Measurements from ENCODE around the gene TDRKH. TPM values are rescaled to one million over a fixed set of nuclear protein-coding genes. Genes with fewer than 3 reads are reported as not detected.

Gene TDRKH
- total RNA-seq, 4 donors from 2014 or later, result 4.0 to 8.7 (median 6.1) TPM

DNA sequence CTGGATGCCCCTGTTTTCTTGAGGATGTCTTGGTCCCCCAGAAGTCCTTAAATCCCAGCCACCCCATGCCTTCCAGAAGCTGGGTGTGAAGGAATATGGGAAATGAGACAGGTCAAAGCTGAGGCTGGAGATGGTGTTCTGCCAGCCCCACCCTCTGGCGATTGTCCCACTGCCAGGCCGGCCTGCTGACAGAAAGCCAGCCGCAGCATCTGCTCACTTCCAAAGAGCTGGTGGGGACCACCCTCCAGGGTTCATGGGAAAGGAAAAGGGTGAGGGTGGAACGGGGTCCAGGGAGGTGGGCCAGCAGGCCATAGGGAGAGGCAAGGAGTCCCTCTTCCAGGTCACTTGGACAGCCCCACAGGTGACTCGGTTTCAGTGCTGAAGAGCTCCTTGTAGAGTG, 16.8 kb upstream of the TDRKH start:
- 74% methylated on average over 5 of the region's 5 CpGs for WGBS
- intact Hi-C loops (cut with DNase I), result no loop called here
- Histone ChIP-seq H3K9me3 (no peaks in the 10 kb centered on the region), H3K4me3 (no peak overlapping the region), H3K36me3 (no peaks in the 10 kb centered on the region), H3K4me1 (no peaks in the 10 kb centered on the region), H3K27ac (replicated peaks in 1 of 4) (no peak overlapping the region), H3K27me3 (peaks cover 0 to 37% (median 0%) of the 10 kb centered on the region in 4 donors)
- DNase-seq (ENCODE audit: extremely low spot score), result no peak
- TF ChIP-seq, protein P1, sequence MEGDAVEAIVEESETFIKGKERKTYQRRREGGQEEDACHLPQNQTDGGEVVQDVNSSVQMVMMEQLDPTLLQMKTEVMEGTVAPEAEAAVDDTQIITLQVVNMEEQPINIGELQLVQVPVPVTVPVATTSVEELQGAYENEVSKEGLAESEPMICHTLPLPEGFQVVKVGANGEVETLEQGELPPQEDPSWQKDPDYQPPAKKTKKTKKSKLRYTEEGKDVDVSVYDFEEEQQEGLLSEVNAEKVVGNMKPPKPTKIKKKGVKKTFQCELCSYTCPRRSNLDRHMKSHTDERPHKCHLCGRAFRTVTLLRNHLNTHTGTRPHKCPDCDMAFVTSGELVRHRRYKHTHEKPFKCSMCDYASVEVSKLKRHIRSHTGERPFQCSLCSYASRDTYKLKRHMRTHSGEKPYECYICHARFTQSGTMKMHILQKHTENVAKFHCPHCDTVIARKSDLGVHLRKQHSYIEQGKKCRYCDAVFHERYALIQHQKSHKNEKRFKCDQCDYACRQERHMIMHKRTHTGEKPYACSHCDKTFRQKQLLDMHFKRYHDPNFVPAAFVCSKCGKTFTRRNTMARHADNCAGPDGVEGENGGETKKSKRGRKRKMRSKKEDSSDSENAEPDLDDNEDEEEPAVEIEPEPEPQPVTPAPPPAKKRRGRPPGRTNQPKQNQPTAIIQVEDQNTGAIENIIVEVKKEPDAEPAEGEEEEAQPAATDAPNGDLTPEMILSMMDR (IDR thresholded peaks at IDR 0.05), result no peak
- TF ChIP-seq POLR2AphosphoS5 (IDR thresholded peaks at IDR 0.05) (no peak), EP300 (IDR thresholded peaks at IDR 0.05) (no peak), POLR2A (IDR thresholded peaks at IDR 0.05; ENCODE audit: low read depth) (no peak)

DNA sequence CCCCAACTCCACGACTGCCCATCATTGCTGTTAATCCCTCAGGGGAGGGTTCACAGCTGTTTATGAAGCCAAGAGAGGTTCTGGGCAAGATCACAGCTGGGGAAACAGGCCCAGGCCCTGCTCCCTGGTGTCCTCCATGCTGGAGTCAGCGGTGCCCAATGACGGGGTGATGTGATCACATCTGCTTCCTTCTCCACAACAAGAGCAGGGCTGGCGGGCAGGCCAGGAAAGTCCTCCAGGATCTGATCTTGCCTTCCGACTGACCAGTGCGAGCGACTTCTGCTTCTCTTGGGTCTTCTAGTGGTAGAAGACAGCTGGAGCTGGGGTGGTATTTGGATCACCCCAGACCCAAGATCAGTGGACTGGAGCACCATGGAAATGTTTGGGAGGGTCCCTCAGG, 15.9 kb upstream of the TDRKH start:
- Histone ChIP-seq H3K36me3 (no peaks in the 10 kb centered on the region), H3K4me1 (no peaks in the 10 kb centered on the region), H3K9me3 (no peaks in the 10 kb centered on the region), H3K27ac (replicated peaks in 1 of 4) (no peak overlapping the region), H3K27me3 (peaks cover 0 to 47% (median 0%) of the 10 kb centered on the region in 4 donors), H3K4me3 (no peak overlapping the region)
- no peak for DNase-seq (ENCODE audit: extremely low spot score)
- no peak for TF ChIP-seq POLR2A (IDR thresholded peaks at IDR 0.05; ENCODE audit: low read depth)
- no peak for TF ChIP-seq POLR2AphosphoS5 (IDR thresholded peaks at IDR 0.05)
- no peak for TF ChIP-seq EP300 (IDR thresholded peaks at IDR 0.05)
- TF ChIP-seq, protein P1 (IDR thresholded peaks at IDR 0.05), result no peak
- WGBS, result 91% methylated on average over 7 of the region's 7 CpGs
- intact Hi-C loops (cut with DNase I), result no loop called here

DNA sequence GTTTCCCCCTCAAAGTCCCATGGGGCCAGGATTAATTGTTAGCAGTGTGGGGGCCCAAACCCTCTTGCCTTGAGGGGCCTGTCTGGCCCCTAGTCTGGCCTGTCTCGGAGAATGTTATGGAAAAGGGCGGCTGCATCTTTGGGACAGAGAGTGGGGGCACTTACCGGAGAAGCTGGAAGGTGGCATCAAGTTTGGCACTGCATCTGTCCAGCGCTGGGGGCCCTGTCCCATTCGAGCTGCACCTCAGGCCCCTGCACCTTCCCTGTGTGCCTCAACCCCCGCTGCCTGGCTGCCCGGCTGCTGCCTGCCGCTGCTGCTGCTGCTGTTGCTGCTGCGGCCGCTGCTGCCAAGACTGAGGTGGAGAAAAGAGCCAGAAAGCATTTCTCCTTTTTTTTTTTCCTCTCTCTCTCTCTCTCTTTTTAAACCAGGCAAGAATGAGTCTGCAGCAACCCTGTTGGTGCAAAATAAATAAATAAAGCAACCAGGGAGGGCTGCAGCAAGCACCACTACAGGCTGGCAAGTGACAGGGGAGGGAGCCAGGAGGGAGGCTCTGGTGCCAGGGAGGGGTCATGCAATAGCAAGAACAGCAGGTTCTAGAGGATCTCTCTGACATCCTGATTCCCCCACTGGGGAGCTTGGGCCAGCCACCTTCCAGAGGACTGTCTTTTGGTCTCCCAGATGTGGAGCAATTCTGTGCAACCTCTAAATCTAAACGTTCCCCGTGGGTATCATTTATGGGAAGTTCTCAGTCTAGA, 14.9 kb upstream of the TDRKH start, which contains the start of gene LINGO4:
LINGO4 (minus strand) TSS at position 354 of the 755 bp plus-strand sequence. CDS start 2,715 bp downstream, outside the sequence.
- no peak within 1 kb of the TSS for H3K27ac ChIP-seq (replicated peaks in 1 of 4)
- H3K9me3 ChIP-seq, result no peaks in the 10 kb centered on the region
- H3K4me1 ChIP-seq, result no peaks in the 10 kb centered on the region
- H3K36me3 ChIP-seq, result no peaks in the 10 kb centered on the region
- WGBS, result 45% methylated on average over 12 of the region's 12 CpGs
- no peak for TF ChIP-seq POLR2A (IDR thresholded peaks at IDR 0.05; ENCODE audit: low read depth)
- no peak for TF ChIP-seq POLR2AphosphoS5 (IDR thresholded peaks at IDR 0.05)
- TF ChIP-seq, protein P1 (IDR thresholded peaks at IDR 0.05), result no peak
- TF ChIP-seq EP300 (IDR thresholded peaks at IDR 0.05), result no peak
- intact Hi-C loops (cut with DNase I), result no loop called here
- no peak within 1 kb of the TSS for H3K4me3 ChIP-seq
- DNase-seq (ENCODE audit: extremely low spot score), result no peak
- peaks cover 0 to 56% (median 0%) of the 10 kb centered on the region in 4 donors for H3K27me3 ChIP-seq

DNA sequence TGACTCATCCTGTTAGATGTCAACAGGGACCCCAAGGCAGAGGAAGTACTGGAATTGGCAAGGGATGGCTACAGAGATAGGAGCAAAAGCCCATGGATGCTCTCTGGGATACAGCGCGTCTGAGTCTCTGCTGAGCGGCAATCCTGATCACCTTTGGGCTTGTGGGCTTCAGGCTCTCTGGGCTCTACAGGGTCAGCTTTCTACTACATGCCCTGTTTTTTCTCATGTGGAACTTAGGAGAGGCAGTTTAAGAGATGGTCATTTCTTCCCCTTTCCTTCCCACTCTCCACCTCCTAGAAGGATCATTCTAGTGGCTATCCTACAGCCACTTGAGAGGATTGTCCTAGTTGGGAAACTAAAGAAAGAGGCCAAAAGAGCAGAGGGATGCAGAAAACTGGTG, 13.6 kb upstream of the TDRKH start:
- 100% methylated on average over 1 of the region's 3 CpGs for WGBS
- H3K36me3 ChIP-seq, result no peaks in the 10 kb centered on the region
- DNase-seq (ENCODE audit: extremely low spot score), result no peak
- H3K9me3 ChIP-seq, result no peaks in the 10 kb centered on the region
- H3K4me1 ChIP-seq, result no peaks in the 10 kb centered on the region
- H3K27ac ChIP-seq (replicated peaks in 1 of 4), result no peak overlapping the region
- peaks cover 0 to 69% (median 0%) of the 10 kb centered on the region in 4 donors for H3K27me3 ChIP-seq
- H3K4me3 ChIP-seq, result no peak overlapping the region
- no peak for TF ChIP-seq POLR2A (IDR thresholded peaks at IDR 0.05; ENCODE audit: low read depth)
- TF ChIP-seq, protein P1 (IDR thresholded peaks at IDR 0.05), result no peak
- TF ChIP-seq EP300 (IDR thresholded peaks at IDR 0.05), result no peak
- TF ChIP-seq POLR2AphosphoS5 (IDR thresholded peaks at IDR 0.05), result no peak
- intact Hi-C loops (cut with DNase I), result no loop called here

Measured in esophagus muscularis mucosa (tissue), 4 donors.